GM23338 (cell line): Measurements from ENCODE around the gene KRT71. TPM values are rescaled to one million over a fixed set of nuclear protein-coding genes. Genes with fewer than 3 reads are reported as not detected.

Source experiments
- ATAC-seq: fragments of 200-7000 bp; cut with Tn5 transposase; 3 replicates; pipeline ENCODE4 v1.9.1; 2020
- DNase-seq: peaks from one replicate; pipeline ENCODE4 v3.0.0-alpha.2; 2015; ENCODE audit warnings: low spot score
- H2AFZ ChIP-seq: fragments of 200-600 bp; sonication (generic); 2 replicates; pipeline ENCODE4 v1.8.0; 2016; ENCODE audit warnings: antibody characterized with exemption, mild to moderate bottlenecking, moderate library complexity
- H3F3A ChIP-seq: fragments of 200-600 bp; sonication (generic); replicated peaks from 2 replicates; pipeline ENCODE4 v1.8.0; 2017; ENCODE audit warnings: antibody characterized with exemption, mixed run types, low read depth
- H3K27ac ChIP-seq: fragments of 200-600 bp; sonication (generic); 2 replicates; pipeline ENCODE4 v1.6.1; 2016; ENCODE audit warnings: low read depth
- H3K27me3 ChIP-seq: fragments of 200-600 bp; sonication (generic); 2 replicates; pipeline ENCODE4 v1.8.0; 2016; ENCODE audit warnings: mild to moderate bottlenecking, mixed run types, moderate library complexity; ENCODE audit not compliant: insufficient read depth
- H3K36me3 ChIP-seq: fragments of 200-600 bp; sonication (generic); 2 replicates; pipeline ENCODE4 v1.8.0; 2016; ENCODE audit warnings: mild to moderate bottlenecking; ENCODE audit not compliant: insufficient read depth
- H3K4me1 ChIP-seq: fragments of 200-600 bp; sonication (generic); 2 replicates; pipeline ENCODE4 v1.8.0; 2016; ENCODE audit warnings: mild to moderate bottlenecking, moderate library complexity; ENCODE audit not compliant: insufficient read depth
- H3K4me2 ChIP-seq: fragments of 200-600 bp; sonication (generic); 2 replicates; pipeline ENCODE4 v1.7.1; 2017; ENCODE audit warnings: mixed run types
- H3K4me3 ChIP-seq: fragments of 200-600 bp; sonication (generic); 2 replicates; pipeline ENCODE4 v1.6.1; 2016; ENCODE audit warnings: mixed run types
- H3K79me2 ChIP-seq: fragments of 200-600 bp; sonication (generic); replicated peaks from 2 replicates; pipeline ENCODE4 v1.8.0; 2017; ENCODE audit warnings: mild to moderate bottlenecking; ENCODE audit not compliant: insufficient read depth
- H3K9me2 ChIP-seq: fragments of 200-600 bp; sonication (generic); 2 replicates; pipeline ENCODE4 v1.8.0; 2017; ENCODE audit not compliant: insufficient read depth
- H4K20me1 ChIP-seq: fragments of 200-600 bp; sonication (generic); replicated peaks from 2 replicates; pipeline ENCODE4 v1.8.0; 2017; ENCODE audit warnings: mild to moderate bottlenecking; ENCODE audit not compliant: insufficient read depth
- H3K27ac Mint-ChIP-seq: 2 replicates; pipeline ENCODE4 v1.8.0; 2020; ENCODE audit warnings: inconsistent platforms, mild to moderate bottlenecking, moderate library complexity, mixed read lengths
- H3K27me3 Mint-ChIP-seq: 3 replicates; pipeline ENCODE4 v1.8.0; 2022; ENCODE audit warnings: low read depth, mild to moderate bottlenecking, moderate library complexity, mixed read lengths, inconsistent platforms; ENCODE audit not compliant: insufficient read depth, poor library complexity
- H3K36me3 Mint-ChIP-seq: 3 replicates; pipeline ENCODE4 v1.8.0; 2021; ENCODE audit warnings: low read depth, mild to moderate bottlenecking, inconsistent platforms, moderate library complexity, mixed read lengths
- H3K4me1 Mint-ChIP-seq: 3 replicates; pipeline ENCODE4 v1.8.0; 2020; ENCODE audit warnings: mild to moderate bottlenecking, inconsistent platforms, mixed read lengths
- H3K4me3 Mint-ChIP-seq: 3 replicates; pipeline ENCODE4 v1.8.0; 2021; ENCODE audit warnings: moderate library complexity, mild to moderate bottlenecking, inconsistent platforms, mixed read lengths
- H3K9me3 Mint-ChIP-seq: 3 replicates; pipeline ENCODE4 v1.8.0; 2020; ENCODE audit warnings: moderate library complexity, mild to moderate bottlenecking, inconsistent platforms, mixed read lengths
- JUNB ChIP-seq: IDR thresholded peaks from one replicate; pipeline ENCODE4 v1.6.1; 2016; ENCODE audit warnings: antibody characterized with exemption; ENCODE audit not compliant: unreplicated experiment
- REST ChIP-seq: IDR thresholded peaks from one replicate; pipeline ENCODE4 v1.6.1; 2018; ENCODE audit warnings: antibody characterized with exemption; ENCODE audit not compliant: unreplicated experiment
- STAT1 ChIP-seq: IDR thresholded peaks from one replicate; pipeline ENCODE4 v1.6.1; 2016; ENCODE audit warnings: antibody characterized with exemption; ENCODE audit not compliant: unreplicated experiment
- ZNF462 ChIP-seq: fragments of 250-450 bp; sonication (Bioruptor Pico); IDR thresholded peaks from 2 replicates; pipeline ENCODE4 v1.5.0; 2020; ENCODE audit warnings: mild to moderate bottlenecking, moderate library complexity
- polyA plus RNA-seq: library from polyadenylated mRNA; unstranded; fragments of >200 nt; fragmentation: Nextera tagmentation; extraction: Ambion mirVana; gene quantifications from 2 replicates; pipeline ENCODE4 v1.2.1, GENCODE V29; 2016
- total RNA-seq: library from RNA; depleted of rRNA; stranded (reverse); fragments of >200 nt; shearing (Covaris generic); gene quantifications from 2 replicates; pipeline ENCODE4 v1.2.3, GENCODE V29; 2014

Gene KRT71
- total and polyA plus RNA-seq, 2 experiments from 2014 or later = not detected

- Histone ChIP-seq H3K4me2 (no peak overlapping the region), H3F3A (no peaks in the 10 kb centered on the region), H3K79me2 (no peaks in the 10 kb centered on the region), H4K20me1 (no peaks in the 10 kb centered on the region), H2AFZ (no peak overlapping the region), H3K4me3 (no peak overlapping the region), H3K4me1 (no peaks in the 10 kb centered on the region), H3K27ac (no peak overlapping the region), H3K27me3 (no peaks in the 10 kb centered on the region), H3K36me3 (no peaks in the 10 kb centered on the region), H3K9me2 (0 out of 2 replicates have a peak, but pooled peaks cover 3% of the 10 kb centered on the region)
- no peaks in the 10 kb centered on the region; the same call in 2 of the 3 replicates for H3K36me3 Mint-ChIP-seq
- no peak overlapping the region for H3K27ac Mint-ChIP-seq
- no peak for DNase-seq
- no peaks in the 10 kb centered on the region; the same call in 2 of the 3 replicates for H3K4me1 Mint-ChIP-seq
- no peak for TF ChIP-seq STAT1
- no peak for TF ChIP-seq REST
- ATAC-seq = no peak
- no peaks in the 10 kb centered on the region for H3K9me3 Mint-ChIP-seq
- peaks cover 18% of the 10 kb centered on the region for H3K27me3 Mint-ChIP-seq
- no peak overlapping the region for H3K4me3 Mint-ChIP-seq
These were observed 4.5 kb upstream of the KRT71 start for GRCh38 chr12:52557476-52557875.

- ATAC-seq = no peak
- DNase-seq = no peak
- Mint-ChIP-seq H3K27me3 (peaks cover 18% of the 10 kb centered on the region), H3K4me3 (no peak overlapping the region), H3K9me3 (no peaks in the 10 kb centered on the region), H3K4me1 (no peaks in the 10 kb centered on the region; the same call in 2 of the 3 replicates), H3K27ac (no peak overlapping the region), H3K36me3 (no peaks in the 10 kb centered on the region; the same call in 2 of the 3 replicates)
- Histone ChIP-seq H2AFZ (no peak overlapping the region), H3K79me2 (no peaks in the 10 kb centered on the region), H3F3A (no peaks in the 10 kb centered on the region), H3K4me2 (no peak overlapping the region), H3K27me3 (no peaks in the 10 kb centered on the region), H3K4me3 (no peak overlapping the region), H3K36me3 (no peaks in the 10 kb centered on the region), H3K4me1 (no peaks in the 10 kb centered on the region), H3K27ac (no peak overlapping the region), H3K9me2 (0 out of 2 replicates have a peak, but pooled peaks cover 7% of the 10 kb centered on the region), H4K20me1 (no peaks in the 10 kb centered on the region)
- TF ChIP-seq STAT1 = no peak
These were observed 2.6 kb upstream of the KRT71 start for GRCh38 chr12:52555577-52555976.

GRCh38 chr12:52552055-52552454, 890 bp downstream of the KRT71 start:
- Mint-ChIP-seq H3K9me3 (no peaks in the 10 kb centered on the region), H3K36me3 (no peaks in the 10 kb centered on the region; the same call in 2 of the 3 replicates), H3K4me3 (no peak overlapping the region), H3K27me3 (peaks cover 8% of the 10 kb centered on the region), H3K4me1 (no peaks in the 10 kb centered on the region), H3K27ac (no peak overlapping the region)
- Histone ChIP-seq H3K36me3 (no peaks in the 10 kb centered on the region), H4K20me1 (no peaks in the 10 kb centered on the region), H3F3A (no peaks in the 10 kb centered on the region), H3K27ac (no peak overlapping the region), H3K4me1 (no peaks in the 10 kb centered on the region), H2AFZ (no peak overlapping the region), H3K79me2 (no peaks in the 10 kb centered on the region), H3K4me3 (no peak overlapping the region), H3K27me3 (no peaks in the 10 kb centered on the region), H3K4me2 (no peak overlapping the region), H3K9me2 (0 out of 2 replicates have a peak, but pooled peaks cover 7% of the 10 kb centered on the region)
- DNase-seq (no peak), ATAC-seq (no peak)
- TF ChIP-seq JUNB (no peak), ZNF462 (CRISPR knock-in tag) (no peak), STAT1 (no peak)
